Stimulated activated effector memory CD8-positive, alpha-beta T cell treated with anti-CD3 and anti-CD28 coated beads, Interleukin-12 subunit alpha, Interleukin-12 subunit beta, amount 100 ng/mL, for 72 hours (primary cell): ENCODE measurements around the gene TBC1D16.

Experiments used
- ATAC-seq: fragments of 150-1000 bp; cut with Tn5 transposase; 2 replicates; pipeline ENCODE4 v1.10.0; 2021
- DNase-seq, 2 donors: peaks; one replicate each; pipeline ENCODE4 v3.0.0; 2021 to 2022; ENCODE audit warnings: low spot score in 2 of 2
- H3K27ac Mint-ChIP-seq: one replicate; pipeline ENCODE4 v1.8.0; 2022; ENCODE audit warnings: mild to moderate bottlenecking, mixed read lengths
- H3K36me3 Mint-ChIP-seq: one replicate; pipeline ENCODE4 v1.8.0; 2022; ENCODE audit warnings: mild to moderate bottlenecking, mixed read lengths
- H3K4me1 Mint-ChIP-seq: one replicate; pipeline ENCODE4 v1.8.0; 2022; ENCODE audit warnings: mixed read lengths
- H3K4me3 Mint-ChIP-seq: one replicate; pipeline ENCODE4 v1.8.0; 2022; ENCODE audit warnings: mild to moderate bottlenecking, mixed read lengths
- H3K9me3 Mint-ChIP-seq: one replicate; pipeline ENCODE4 v1.8.0; 2022; ENCODE audit warnings: mixed read lengths

The TBC1D16 gene

DNA sequence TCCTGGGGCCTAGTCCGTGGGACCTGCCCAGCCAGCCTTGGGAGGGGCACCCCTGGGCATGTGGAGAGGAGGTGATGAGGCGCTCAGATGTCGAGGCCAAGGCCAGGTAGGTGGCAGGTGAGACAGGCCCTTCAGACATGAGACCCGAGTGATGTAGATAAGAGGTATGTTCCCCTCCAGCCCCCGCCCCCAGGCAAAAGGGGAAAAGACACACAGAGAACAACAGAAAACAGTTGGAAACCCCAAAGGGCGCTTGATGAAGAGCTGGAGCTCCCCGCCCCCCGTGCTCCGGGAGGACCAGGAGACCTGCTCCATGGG, 101.1 kb downstream of the TBC1D16 start:
- peaks cover 41% of the 10 kb centered on the region for H3K4me1 Mint-ChIP-seq
- no peaks in the 10 kb centered on the region for H3K36me3 Mint-ChIP-seq
- H3K27ac Mint-ChIP-seq: peak overlapping the region; percentile 17
- H3K9me3 Mint-ChIP-seq: no peaks in the 10 kb centered on the region
- no peak overlapping the region for H3K4me3 Mint-ChIP-seq
- ATAC-seq (no peak), DNase-seq (no peak)

DNA sequence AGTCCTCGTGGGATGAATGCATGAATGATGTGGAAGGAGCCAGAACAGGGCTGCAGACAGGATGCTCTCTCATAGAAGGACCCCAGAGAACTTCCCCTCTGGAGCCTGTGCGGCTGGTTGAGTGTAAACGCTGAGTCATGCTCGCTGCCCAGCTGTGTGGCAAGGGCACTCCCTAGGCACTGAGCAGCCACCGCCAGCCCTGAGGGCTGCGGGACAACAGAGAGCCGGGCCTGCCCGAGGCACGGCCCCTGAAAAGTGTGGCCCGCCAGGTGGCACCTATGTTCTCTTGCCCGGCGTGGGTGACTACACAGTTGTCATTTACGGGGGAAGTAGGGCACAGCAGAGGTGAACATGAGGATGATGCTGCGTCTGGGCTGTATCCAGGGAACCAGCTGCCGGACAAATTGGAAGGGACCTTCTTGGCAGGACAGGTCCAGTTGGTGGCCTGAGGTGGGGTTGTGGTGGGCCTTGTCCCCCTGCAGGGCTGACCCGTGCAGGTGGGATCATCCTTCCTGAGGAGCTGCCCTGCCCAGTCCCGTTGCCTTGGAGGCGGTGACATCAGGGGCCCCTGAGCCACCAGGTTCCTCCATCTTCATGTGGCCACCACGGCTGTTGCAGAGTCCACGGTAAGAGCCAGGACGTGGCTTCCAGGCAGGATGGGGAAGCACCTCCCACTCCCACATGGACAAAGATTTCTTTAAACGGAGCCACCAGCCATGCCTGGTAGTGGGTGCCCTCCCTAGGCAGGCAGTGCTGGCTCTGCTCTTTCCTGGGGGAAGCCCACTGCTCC, 101.6 kb downstream of the TBC1D16 start:
- peak; percentile 65 for ATAC-seq
- H3K4me3 Mint-ChIP-seq: no peak overlapping the region
- peaks cover 41% of the 10 kb centered on the region for H3K4me1 Mint-ChIP-seq

DNA sequence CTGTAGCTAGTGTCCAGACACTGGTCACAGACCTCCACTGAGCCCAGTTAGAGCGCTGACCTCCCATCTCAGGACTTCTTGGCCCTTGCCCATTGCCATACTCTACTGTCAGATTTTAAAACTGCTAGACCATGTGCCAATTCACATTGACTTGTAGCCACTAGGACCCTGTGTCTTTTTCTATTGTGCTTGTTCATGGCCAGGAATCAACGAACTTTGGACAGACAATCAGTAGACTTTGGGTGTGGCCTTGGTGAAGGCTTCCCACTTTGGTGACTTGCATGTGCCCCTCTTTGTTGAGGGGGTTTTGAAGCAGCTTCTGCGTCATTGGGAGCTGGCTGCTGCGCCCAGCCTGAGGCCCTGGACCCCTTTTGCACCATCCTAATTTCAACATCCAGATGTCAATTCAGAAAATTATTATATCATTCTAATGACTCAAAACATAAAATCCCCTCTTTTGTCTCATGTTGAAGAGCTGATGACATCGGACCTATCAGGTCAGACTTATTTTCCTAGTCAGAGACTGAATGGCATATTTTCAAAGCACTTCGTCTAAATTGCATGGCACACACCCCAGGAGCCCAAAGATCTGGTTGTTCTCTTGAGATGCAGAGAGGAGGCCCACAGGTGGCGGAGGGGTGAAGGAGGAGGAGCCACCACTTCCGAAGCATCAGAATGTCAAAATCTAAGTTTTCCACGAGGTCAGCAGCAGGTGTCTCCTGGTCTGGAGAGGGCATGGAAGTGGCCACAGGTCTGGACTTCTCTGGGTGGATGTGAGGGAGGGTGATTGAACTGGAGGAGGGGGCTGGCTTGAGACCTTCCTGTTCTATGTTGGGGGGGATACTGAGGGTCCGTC, 103.0 kb downstream of the TBC1D16 start:
- Mint-ChIP-seq H3K36me3 (no peaks in the 10 kb centered on the region), H3K9me3 (no peaks in the 10 kb centered on the region), H3K4me3 (no peak overlapping the region), H3K4me1 (peaks cover 38% of the 10 kb centered on the region), H3K27ac (no peak overlapping the region)
- DNase-seq (no peak), ATAC-seq (no peak)

More for the DNA sequence above, 101.6 kb downstream of the TBC1D16 start:
- no peaks in the 10 kb centered on the region for H3K36me3 Mint-ChIP-seq
- H3K9me3 Mint-ChIP-seq: no peaks in the 10 kb centered on the region
- no peak for DNase-seq
- H3K27ac Mint-ChIP-seq: peak overlapping the region; percentile 17

DNA sequence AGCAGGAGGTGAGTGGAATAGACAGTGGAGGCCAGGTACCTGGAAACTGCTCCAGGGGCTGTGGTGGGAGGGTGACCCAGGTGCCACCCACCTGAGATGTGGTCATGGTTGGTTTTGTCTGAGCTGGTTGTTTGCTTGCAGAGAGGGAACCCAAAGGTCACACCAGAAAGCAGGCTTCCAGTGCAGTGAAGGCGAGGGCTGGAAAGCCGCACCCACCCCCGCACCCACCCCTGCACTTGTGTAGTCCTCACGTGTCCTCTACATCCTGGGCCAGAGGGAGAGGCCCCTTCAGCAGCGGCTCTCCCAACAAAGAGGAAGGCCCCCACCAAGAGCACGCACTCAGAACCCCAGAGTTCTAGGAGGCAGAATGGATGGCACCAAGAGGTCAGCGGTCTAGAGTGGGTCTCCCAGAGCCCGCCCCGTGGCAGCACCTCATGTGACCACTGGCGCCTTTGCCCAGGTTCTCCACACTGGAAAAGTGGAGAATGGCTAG, 103.8 kb downstream of the TBC1D16 start:
- no peak overlapping the region for H3K27ac Mint-ChIP-seq
- H3K36me3 Mint-ChIP-seq: no peaks in the 10 kb centered on the region
- peaks cover 30% of the 10 kb centered on the region for H3K4me1 Mint-ChIP-seq
- no peak overlapping the region for H3K4me3 Mint-ChIP-seq
- DNase-seq: no peak
- ATAC-seq: no peak
- no peaks in the 10 kb centered on the region for H3K9me3 Mint-ChIP-seq

DNA sequence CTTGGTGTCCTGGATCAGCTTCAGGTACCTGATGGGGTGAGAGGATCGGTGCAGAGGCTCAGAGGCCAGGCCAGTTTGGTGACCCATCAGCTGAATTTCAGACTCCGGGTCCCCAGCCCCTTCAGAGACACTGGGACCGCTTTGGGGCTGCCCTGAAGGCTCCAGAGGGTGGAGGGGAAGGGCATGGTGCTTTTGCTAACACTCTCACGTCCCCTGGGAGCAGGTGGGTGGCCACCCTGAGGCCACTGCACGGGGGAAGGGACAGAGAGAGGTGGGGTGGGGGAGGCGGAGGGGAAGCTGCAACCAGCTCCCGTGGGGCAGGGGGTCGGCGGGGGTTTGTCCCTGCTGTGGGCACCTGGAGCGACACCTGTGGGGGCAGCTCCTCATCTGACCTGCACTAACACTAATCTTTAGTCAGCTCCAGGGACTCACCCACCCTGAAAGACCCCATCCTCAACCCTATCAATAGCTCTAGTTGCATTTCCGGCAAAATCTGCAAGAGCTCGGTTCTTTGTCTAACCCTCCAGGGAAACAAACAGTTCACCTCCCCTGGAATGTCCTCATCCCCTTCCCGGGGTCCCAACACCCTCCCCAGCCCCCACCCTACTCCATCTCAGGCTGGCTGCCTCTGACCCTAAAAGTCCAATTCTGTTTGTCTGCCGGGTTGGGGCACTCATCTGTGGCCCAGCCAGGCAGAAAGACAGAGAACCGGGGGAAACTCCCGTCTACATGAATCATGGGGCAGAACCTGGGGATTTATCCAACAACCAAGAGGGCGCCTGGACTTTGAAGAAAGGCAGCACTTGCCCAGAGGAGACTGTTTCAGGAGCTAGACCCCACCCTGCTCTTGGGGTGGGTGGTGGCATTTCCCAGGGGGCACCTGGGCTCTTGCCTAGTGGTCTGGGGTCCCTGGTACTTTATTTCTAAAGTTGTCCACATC, 104.5 kb downstream of the TBC1D16 start:
- no peaks in the 10 kb centered on the region for H3K9me3 Mint-ChIP-seq
- no peak overlapping the region for H3K4me3 Mint-ChIP-seq
- H3K27ac Mint-ChIP-seq: no peak overlapping the region
- DNase-seq (no peak), ATAC-seq (peak; percentile 41)
- H3K4me1 Mint-ChIP-seq: peaks cover 30% of the 10 kb centered on the region
- H3K36me3 Mint-ChIP-seq: no peaks in the 10 kb centered on the region

DNA sequence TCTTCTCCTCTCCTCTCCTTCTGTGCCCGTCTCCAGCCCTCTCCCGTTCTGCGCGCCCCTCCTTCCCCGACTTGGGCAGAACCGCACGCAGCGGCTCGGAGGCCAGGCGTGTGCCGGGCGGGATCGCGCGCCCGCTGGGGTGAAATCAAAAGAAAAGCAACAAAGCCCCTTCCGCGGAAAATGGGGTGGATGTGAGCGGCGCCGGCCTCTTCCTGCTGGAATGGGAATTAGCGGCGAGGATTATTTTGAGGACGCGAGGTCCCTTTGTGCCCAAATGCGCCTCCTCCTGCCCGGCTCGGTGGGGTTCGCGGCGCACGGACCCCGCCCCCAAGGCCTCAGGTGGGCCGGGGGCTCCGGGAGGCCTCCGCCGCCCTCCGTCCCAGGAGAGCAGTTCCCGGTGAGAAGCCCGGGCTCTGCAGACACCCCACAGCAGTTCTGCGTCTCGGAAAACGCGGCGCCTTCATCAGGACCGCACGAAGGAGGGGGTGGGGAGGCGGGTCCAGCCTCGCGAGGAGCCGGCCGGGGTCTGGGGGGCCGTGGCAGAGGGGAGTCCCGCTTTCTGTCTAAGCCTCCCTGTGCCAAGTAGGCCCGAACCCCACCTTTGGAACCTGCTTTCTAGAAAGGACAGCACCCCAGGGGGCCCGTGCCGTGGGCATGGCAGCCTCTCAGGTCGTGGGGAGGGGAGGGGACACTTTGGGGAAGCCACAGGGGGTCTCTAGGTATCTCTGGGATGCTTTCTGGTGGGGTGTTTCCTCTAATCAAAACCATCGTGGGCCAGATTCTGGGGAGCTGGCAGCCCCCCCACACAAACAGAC, 105.4 kb downstream of the TBC1D16 start:
- no peak overlapping the region for H3K27ac Mint-ChIP-seq
- ATAC-seq: no peak
- peaks cover 22% of the 10 kb centered on the region for H3K4me1 Mint-ChIP-seq
- no peaks in the 10 kb centered on the region for H3K36me3 Mint-ChIP-seq
- DNase-seq: no peak
- no peaks in the 10 kb centered on the region for H3K9me3 Mint-ChIP-seq
- H3K4me3 Mint-ChIP-seq: no peak overlapping the region

DNA sequence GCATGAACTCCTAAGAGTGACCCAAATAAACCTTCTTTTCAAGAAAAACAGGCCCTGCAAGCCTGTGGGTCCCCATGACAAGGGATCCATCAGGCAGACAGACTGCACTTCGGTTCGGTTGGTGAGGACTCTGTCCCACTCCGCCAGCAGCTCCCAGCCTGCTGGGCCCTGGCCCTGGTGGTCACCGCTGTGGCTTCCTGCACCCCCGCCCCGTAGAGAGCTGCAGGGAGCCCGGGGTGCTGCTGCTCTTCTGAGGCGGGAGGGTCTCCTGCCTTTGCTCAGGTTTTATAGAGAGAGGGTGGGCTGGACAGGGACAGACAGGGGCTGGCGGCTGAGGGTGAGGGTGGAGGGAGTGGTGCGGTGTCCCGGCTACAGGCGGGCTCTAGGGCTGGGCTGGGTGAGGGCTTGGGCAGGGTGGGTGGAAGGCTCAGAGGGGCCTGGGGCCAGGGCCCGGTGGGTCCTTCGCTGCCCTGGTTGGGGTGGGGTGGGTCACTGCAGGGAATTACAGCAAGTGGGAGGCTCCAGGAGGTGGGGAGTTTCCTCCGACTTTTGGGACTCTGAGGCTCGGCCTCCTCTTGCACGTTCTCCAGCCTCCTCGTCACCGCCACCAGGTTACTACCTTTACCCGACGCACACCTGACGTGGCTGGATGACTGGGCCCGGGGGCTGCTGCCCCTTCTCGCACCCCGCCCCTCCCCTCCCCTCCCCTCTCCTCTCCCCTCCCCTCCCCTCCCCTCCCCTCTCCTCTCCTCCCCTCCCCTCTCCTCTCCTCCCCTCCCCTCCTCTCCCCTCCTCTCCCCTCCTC, 106.2 kb downstream of the TBC1D16 start:
- Mint-ChIP-seq H3K4me1 (peaks cover 18% of the 10 kb centered on the region), H3K4me3 (no peak overlapping the region), H3K36me3 (no peaks in the 10 kb centered on the region)

DNA sequence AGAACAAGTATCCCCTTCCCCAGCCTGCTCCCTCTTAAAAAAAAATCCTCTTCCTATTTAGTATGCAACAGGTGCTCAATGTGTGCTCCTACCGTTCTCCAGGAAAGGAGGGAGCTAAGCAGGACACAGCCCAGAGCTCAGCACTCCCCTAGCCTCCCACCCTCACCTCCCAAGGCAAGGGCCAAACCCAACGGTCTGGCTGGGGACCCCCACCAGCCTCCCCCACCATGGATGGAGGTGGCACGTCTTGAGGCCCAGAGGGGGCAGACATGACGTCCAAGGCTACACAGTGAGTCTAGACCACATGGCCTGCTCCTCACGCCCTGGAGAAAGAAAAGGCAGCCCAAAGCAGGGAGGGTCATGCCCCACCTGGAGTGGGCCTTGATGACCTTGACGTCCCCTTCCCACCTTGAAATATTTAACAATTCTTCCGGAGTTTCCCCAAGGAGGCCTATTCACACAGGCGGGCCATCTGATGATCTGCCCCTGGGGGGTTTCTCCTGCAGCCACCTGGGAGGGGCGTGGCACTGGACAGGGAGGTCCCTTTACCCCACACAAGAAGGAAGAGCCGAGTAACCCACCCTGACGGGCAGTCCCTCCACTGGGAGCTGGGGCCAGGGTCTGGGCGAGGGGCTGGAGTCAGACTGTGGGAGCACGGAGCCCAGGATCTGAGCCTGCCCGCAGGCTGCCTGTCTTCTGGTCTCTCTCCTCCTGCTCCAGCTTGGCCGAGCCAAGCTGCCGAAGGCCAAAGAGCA, 107.0 kb downstream of the TBC1D16 start:
- no peak overlapping the region for H3K27ac Mint-ChIP-seq
- no peak for ATAC-seq
- H3K4me1 Mint-ChIP-seq: peaks cover 10% of the 10 kb centered on the region
- H3K9me3 Mint-ChIP-seq: no peaks in the 10 kb centered on the region
- no peaks in the 10 kb centered on the region for H3K36me3 Mint-ChIP-seq
- no peak overlapping the region for H3K4me3 Mint-ChIP-seq
- DNase-seq: no peak

More for the DNA sequence above, 106.2 kb downstream of the TBC1D16 start:
- Mint-ChIP-seq H3K27ac (no peak overlapping the region), H3K9me3 (no peaks in the 10 kb centered on the region)
- ATAC-seq (no peak), DNase-seq (no peak)

DNA sequence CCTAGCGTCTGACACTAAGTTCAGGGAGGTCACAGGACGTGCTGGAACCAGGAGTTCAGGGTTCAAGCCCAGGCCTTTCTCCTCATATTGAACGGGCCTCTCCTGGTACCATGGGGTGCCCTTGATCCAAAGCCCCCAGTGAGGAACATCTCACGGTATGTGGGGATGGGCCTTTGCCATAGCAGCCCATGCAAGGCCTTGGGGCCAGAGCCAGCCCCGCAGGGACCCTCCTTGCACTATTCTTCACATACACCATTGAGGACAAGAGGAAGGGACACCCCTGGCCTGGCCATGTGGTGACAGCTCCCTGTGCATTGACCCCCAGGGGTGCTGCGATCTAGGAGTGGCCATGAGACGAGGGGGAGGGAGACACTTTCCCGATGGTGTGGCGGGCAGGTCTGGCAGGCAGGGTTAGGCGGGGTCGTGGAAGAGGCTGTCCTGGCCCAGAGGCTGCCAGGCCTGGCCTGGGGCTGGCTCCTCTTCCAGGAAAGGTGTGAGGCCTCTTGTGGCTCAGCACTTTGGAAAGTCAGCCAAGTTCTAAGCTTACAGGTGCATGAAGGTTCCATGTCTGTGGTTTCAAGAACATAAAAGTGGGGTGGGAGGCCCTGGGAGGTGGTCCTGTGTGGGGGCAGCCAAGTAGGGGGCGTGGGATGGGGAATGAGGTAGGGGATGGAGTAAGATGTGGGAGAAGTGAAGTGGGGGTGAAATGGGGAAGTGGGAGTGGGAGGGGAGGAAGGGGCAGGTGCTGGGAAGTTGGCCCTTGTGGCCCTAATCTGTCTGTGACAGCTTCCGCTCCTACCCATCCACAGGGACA, 107.8 kb downstream of the TBC1D16 start:
- H3K4me1 Mint-ChIP-seq: peaks cover 2% of the 10 kb centered on the region
- no peaks in the 10 kb centered on the region for H3K36me3 Mint-ChIP-seq
- no peak overlapping the region for H3K4me3 Mint-ChIP-seq
- no peak for DNase-seq
- H3K27ac Mint-ChIP-seq: no peak overlapping the region
- ATAC-seq: no peak
- no peaks in the 10 kb centered on the region for H3K9me3 Mint-ChIP-seq

DNA sequence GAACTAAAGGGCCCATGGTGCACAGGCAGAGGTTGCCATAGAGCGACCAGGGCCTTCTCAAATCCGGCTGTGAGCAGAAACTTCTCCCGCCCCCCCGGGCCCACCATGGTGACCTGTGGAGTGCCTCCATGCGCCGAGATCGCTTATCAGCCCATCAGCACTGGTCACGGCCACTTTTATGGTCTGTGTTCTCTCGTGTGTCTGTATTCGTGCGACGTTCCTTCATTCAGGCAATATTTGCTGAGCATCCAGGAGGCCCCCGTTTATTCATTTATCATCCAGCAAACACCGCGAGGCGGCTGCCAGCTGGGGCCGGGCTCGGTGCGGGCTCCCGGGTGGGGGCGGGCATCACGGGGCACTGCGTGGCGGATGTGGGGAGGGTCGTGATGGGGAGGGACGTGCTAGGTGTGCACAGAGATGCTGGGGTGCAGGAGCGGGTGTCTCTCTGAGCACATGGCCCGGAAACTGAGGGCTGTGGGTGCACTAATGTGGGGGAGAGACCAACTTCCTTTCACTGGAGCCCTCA, 108.5 kb downstream of the TBC1D16 start:
- H3K36me3 Mint-ChIP-seq: no peaks in the 10 kb centered on the region
- no peaks in the 10 kb centered on the region for H3K9me3 Mint-ChIP-seq
- no peaks in the 10 kb centered on the region for H3K4me1 Mint-ChIP-seq
- no peak for DNase-seq
- no peak overlapping the region for H3K4me3 Mint-ChIP-seq
- ATAC-seq: no peak
- H3K27ac Mint-ChIP-seq: no peak overlapping the region

DNA sequence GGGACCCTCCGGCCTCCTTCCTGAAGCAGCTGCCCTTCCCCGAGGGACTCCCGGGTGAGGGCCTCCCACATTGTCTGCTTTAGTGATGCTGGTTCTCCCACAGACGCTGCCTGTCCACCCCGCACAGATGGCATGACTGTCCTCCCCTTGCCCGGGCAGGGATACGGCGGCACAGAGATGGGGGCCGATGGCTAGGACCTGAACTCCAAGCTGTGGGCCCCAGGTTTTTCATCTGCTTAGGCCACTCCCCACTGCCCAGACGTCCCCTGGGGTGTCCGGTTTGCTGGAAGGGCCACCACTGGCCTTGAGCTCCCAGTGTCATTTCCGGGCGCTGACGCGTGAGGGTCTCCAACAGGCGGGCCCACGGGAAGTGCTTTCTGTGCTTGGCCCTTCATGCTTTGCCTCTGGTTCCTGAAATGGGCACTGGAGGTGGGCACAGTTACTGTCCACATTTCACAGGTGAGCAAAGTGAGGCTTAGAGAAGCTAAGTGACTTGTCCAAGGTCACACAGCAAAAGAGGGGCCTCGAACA, 109.0 kb downstream of the TBC1D16 start:
- ATAC-seq (no peak), DNase-seq (no peak)
- H3K36me3 Mint-ChIP-seq: no peaks in the 10 kb centered on the region
- no peak overlapping the region for H3K27ac Mint-ChIP-seq
- peaks cover 2% of the 10 kb centered on the region for H3K4me1 Mint-ChIP-seq
- no peak overlapping the region for H3K4me3 Mint-ChIP-seq
- no peaks in the 10 kb centered on the region for H3K9me3 Mint-ChIP-seq

DNA sequence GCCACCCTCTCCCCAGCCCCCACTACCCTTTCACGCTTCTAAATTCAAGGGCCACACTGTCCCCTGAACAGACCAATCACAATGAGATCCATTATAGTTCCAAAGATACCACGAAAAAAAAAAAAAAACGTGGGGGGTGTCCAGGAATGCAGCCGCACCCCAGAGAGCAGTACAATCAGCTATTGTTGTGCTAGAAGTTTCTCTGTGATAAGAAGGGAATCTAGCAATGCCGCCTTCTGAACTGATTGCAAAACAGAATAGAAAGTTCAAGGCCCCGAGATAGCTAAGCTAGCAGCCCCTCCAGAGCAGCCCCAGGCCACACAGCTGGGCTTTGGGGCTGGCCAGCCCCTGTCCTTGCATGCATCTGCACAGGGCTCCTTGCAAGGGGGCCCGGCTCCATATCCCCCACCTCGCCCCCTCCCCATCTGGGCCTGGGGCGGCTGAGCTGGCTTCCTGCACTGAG, 109.5 kb downstream of the TBC1D16 start:
- no peaks in the 10 kb centered on the region for H3K36me3 Mint-ChIP-seq
- H3K9me3 Mint-ChIP-seq: no peaks in the 10 kb centered on the region
- no peak for ATAC-seq
- peaks cover 6% of the 10 kb centered on the region for H3K4me1 Mint-ChIP-seq
- no peak overlapping the region for H3K27ac Mint-ChIP-seq
- H3K4me3 Mint-ChIP-seq: no peak overlapping the region
- no peak for DNase-seq
